ENCODE measurements around the gene UBXN6. TPM values are rescaled to one million over a fixed set of nuclear protein-coding genes. Genes with fewer than 3 reads are reported as not detected.

UBXN6 gene
- total and polyA plus RNA-seq, 2 of the 8 experiments (the other 6 are each of a cell fraction or from before 2014, with no cell fraction given) = 28.0 to 43.8 TPM

- DNase-seq (ENCODE audit: low read depth in 1 of 2, low spot score in 2 of 2) (no peak), FAIRE-seq (no peak)
- Histone ChIP-seq H3K79me1 (ENCODE audit: low read depth, low read length) (no peaks in the 10 kb centered on the region; the same call in 1 of the 2 replicates), H4K91ac (replicated peaks; ENCODE audit: insufficient read length, low read length) (no peak overlapping the region), H3K23me2 (ENCODE audit: low read depth, low read length) (peaks cover 5% of the 10 kb centered on the region; the same call in 1 of the 2 replicates), H3K27me3 (replicated peaks in 1 of 4; ENCODE audit: control insufficient read depth in 3 of 4, extremely low read depth in 1 of 4, insufficient read depth in 3 of 4, low read length in 3 of 4) (no peaks in the 10 kb centered on the region), H2BK12ac (ENCODE audit: low read depth, low read length) (no peak overlapping the region), H3K36me3 (ENCODE audit: control insufficient read depth in 2 of 4, insufficient read depth in 4 of 4, low read length in 3 of 4) (no peaks in the 10 kb centered on the region; a peak in 1 of 8 replicates), H3K4me2 (ENCODE audit: insufficient read depth in 1 of 2, low read depth in 2 of 2, low read length in 2 of 2) (peak overlapping the region; percentile 80 to 86; a peak in 3 of 4 replicates), H3K23ac (ENCODE audit: insufficient read length) (no peak overlapping the region), H3K9me3 (ENCODE audit: insufficient read depth in 2 of 2, low read depth in 1 of 2, low read length in 1 of 2) (no peaks in the 10 kb centered on the region), H3K18ac (ENCODE audit: extremely low read depth, low read length) (no peak overlapping the region), H2BK20ac (ENCODE audit: low read length) (no peak overlapping the region), H4K5ac (ENCODE audit: insufficient read length, low read depth, low read length) (no peak overlapping the region), H3K56ac (replicated peaks; ENCODE audit: insufficient read length, low read depth, low read length) (no peak overlapping the region), H2AK5ac (ENCODE audit: low read depth, low read length) (no peak overlapping the region), H3K4me1 (replicated peaks in 1 of 4; ENCODE audit: control insufficient read depth in 3 of 4, insufficient read depth in 4 of 4, low read length in 3 of 4) (peaks cover 0 to 5% (median 2%) of the 10 kb centered on the region in 4 experiments; a peak in 4 of 7 replicates), H3K27ac (ENCODE audit: low read depth, low read length) (no peak overlapping the region), H3K9ac (replicated peaks in 1 of 4; ENCODE audit: extremely low read depth in 1 of 4, low read depth in 3 of 4, low read length in 3 of 4) (no peak overlapping the region), H3K4me3 (ENCODE audit: extremely low read depth in 1 of 4, insufficient read depth in 2 of 4, low read depth in 3 of 4, low read length in 4 of 4) (peak overlapping the region in 2 of 4 experiments; percentile 69 to 75; a peak in 1 of 8 replicates), H2BK15ac (ENCODE audit: low read length) (no peak overlapping the region), H4K20me1 (replicated peaks in 1 of 2; ENCODE audit: control insufficient read depth in 1 of 2, insufficient read depth in 2 of 2, low read length in 2 of 2) (peaks cover 9 to 13% of the 10 kb centered on the region in 2 experiments), H2AFZ (ENCODE audit: low read length) (no peak overlapping the region), H2BK120ac (replicated peaks; ENCODE audit: low read depth, low read length) (no peak overlapping the region), H3K14ac (ENCODE audit: insufficient read length) (no peak overlapping the region), H2BK5ac (ENCODE audit: low read depth, low read length) (no peak overlapping the region), H3K79me2 (ENCODE audit: control insufficient read depth in 1 of 2, insufficient read depth in 2 of 2, low read length in 2 of 2) (peaks cover 0 to 5% of the 10 kb centered on the region in 2 experiments; a peak in 1 of 4 replicates), H3K4ac (replicated peaks; ENCODE audit: insufficient read length, low read depth, low read length) (no peak overlapping the region), H4K8ac (ENCODE audit: extremely low read depth, insufficient read depth, low read length) (no peak overlapping the region)
- ChIA-PET POLR2A (ENCODE audit: partially characterized antibody) (interaction anchor here (0.6 to 58.1 kb wide), 7 partner anchors 9 to 199 kb away, joined by 3 to 1590 read pairs (median 4); partner anchors contain the start of genes CHAF1A and SH3GL1), CTCF (ENCODE audit: partially characterized antibody) (interaction anchor here (0.7 to 1.6 kb wide), 5 partner anchors 25 to 177 kb away, joined by 3 to 4 read pairs (median 3); no protein-coding TSS in a partner anchor)
- WGBS, 2 experiments (ENCODE audit: extremely low coverage in 1 of 2, insufficient coverage in 1 of 2, insufficient read length in 1 of 2, insufficient replicate concordance in 2 of 2, low coverage in 1 of 2, low lambda C conversion rate in 2 of 2, missing lambda C conversion rate in 1 of 2) = 84% methylated on average over 12 of the region's 15 CpGs; no CpG with 5 or more reads in 1 of the 2 experiments
- TF ChIP-seq TBP (IDR thresholded peaks at IDR 0.05; ENCODE audit: low read depth, low read length) (no peak), TCF12 (IDR thresholded peaks at IDR 0.05; ENCODE audit: low read depth, low read length) (no peak), CBX8 (IDR thresholded peaks at IDR 0.05; ENCODE audit: borderline replicate concordance, low read depth, low read length) (no peak), NANOG (IDR thresholded peaks at IDR 0.05; ENCODE audit: insufficient read depth, low read depth, low read length, poor library complexity, severe bottlenecking) (no peak), ATF3 (IDR thresholded peaks at IDR 0.05; ENCODE audit: insufficient read depth, low read depth, low read length) (no peak), POU5F1 (IDR thresholded peaks at IDR 0.05; ENCODE audit: low read depth, low read length) (no peak), SIN3A (conservative IDR thresholded peaks at IDR 0.05 in 1 of 2, IDR thresholded peaks at IDR 0.05 in 1 of 2; ENCODE audit: low read depth in 1 of 2, low read length in 2 of 2) (no peak), JUND (IDR thresholded peaks at IDR 0.05; ENCODE audit: low read length) (no peak), E2F6 (IDR thresholded peaks at IDR 0.05) (no peak), TAF1 (IDR thresholded peaks at IDR 0.05; ENCODE audit: low read depth, low read length) (no peak)
Measured at GRCh38 chr19:4455719-4456475, 1.7 kb downstream of the UBXN6 start.
